ENCODE measurements around the gene CFAP53. TPM values are rescaled to one million over a fixed set of nuclear protein-coding genes. Genes with fewer than 3 reads are reported as not detected.

CFAP53 gene
- total and polyA plus RNA-seq, 7 experiments from 2014 or later: 0.09 to 1.8 (median 0.45) TPM; not detected in 1

GRCh38 chr18:50193796-50194630 is 72.3 kb downstream of the CFAP53 start:
- DNase-seq: peak in 1 of 9 donors; percentile 8
- intact Hi-C loops (cut with micrococcal nuclease): loop anchor here (2.0 to 10.0 kb wide), 3 partner anchors 185 to 683 kb away; no protein-coding TSS in a partner anchor
- Mint-ChIP-seq H3K27ac (no peak overlapping the region), H3K36me3 (peaks cover 0 to 8% (median 0%) of the 10 kb centered on the region in 5 donors), H3K27me3 (peaks cover 62 to 78% (median 75%) of the 10 kb centered on the region in 5 donors), H3K9me3 (peaks cover 0 to 2% (median 0%) of the 10 kb centered on the region in 11 donors), H3K4me3 (peak overlapping the region; percentile 28 to 81 (median 62)), H3K4me1 (peaks cover 6 to 20% (median 17%) of the 10 kb centered on the region in 7 donors)
- Histone ChIP-seq H3K9me3 (ENCODE audit: control insufficient read depth in 2 of 3, low read length in 3 of 3) (no peaks in the 10 kb centered on the region), H3K27me3 (ENCODE audit: control insufficient read depth in 2 of 2, insufficient read depth in 2 of 2, low read length in 2 of 2) (peaks cover 0 to 18% of the 10 kb centered on the region in 2 donors), H3K36me3 (ENCODE audit: control insufficient read depth in 2 of 3, insufficient read depth in 3 of 3, low read length in 3 of 3) (no peaks in the 10 kb centered on the region), H3K4me3 (ENCODE audit: low read length) (no peak overlapping the region), H3K27ac (ENCODE audit: low read depth, low read length) (no peak overlapping the region), H3K4me1 (ENCODE audit: control insufficient read depth in 2 of 2, insufficient read depth in 2 of 2, low read length in 2 of 2) (peaks cover 0 to 5% of the 10 kb centered on the region in 2 donors)
- POLR2A ChIA-PET: no interaction called here
- CTCF ChIA-PET: no interaction called here
- no peak for ATAC-seq

GRCh38 chr18:50192995-50193795 is 73.1 kb downstream of the CFAP53 start:
- H3K4me3 Mint-ChIP-seq: peak overlapping the region in 9 of 10 donors; percentile 43 to 81 (median 63)

DNA sequence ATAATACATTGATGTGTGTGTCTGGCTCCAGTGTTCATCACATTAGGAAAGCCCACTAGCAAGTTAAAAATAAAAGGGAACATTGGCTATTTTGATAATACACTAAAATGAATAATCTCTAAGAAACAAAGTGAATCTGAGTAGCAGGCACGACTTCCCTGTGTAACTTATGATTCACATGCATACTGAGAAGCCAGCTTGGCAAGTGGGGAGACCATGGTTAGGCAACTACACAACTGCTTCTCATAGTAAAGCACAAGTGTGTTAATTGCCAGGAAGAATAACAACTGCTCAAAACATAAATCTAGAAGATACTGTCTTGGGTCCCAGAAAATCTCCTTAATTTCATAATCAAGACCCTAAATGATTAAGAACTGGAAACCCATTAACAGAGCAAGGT is 75.4 kb downstream of the CFAP53 start:
- no peaks in the 10 kb centered on the region for H3K9me3 ChIP-seq (ENCODE audit: control insufficient read depth in 2 of 3, low read length in 3 of 3)
- POLR2A ChIA-PET: no interaction called here
- no peaks in the 10 kb centered on the region for H3K36me3 ChIP-seq (ENCODE audit: control insufficient read depth in 2 of 3, insufficient read depth in 3 of 3, low read length in 3 of 3)
- Mint-ChIP-seq H3K4me3 (no peak overlapping the region), H3K9me3 (peaks cover 0 to 2% (median 0%) of the 10 kb centered on the region in 11 donors), H3K27me3 (peaks cover 49 to 66% (median 59%) of the 10 kb centered on the region in 5 donors), H3K27ac (no peak overlapping the region), H3K36me3 (peaks cover 0 to 3% (median 0%) of the 10 kb centered on the region in 5 donors), H3K4me1 (peaks cover 6 to 17% (median 15%) of the 10 kb centered on the region in 7 donors)
- no peak overlapping the region for H3K27ac ChIP-seq (ENCODE audit: low read depth, low read length)
- CTCF ChIA-PET: interaction anchor here (0.5 kb wide), 1 partner anchor 166 kb away, joined by 4 read pairs; no protein-coding TSS in a partner anchor
- peaks cover 0 to 5% of the 10 kb centered on the region in 2 donors for H3K4me1 ChIP-seq (ENCODE audit: control insufficient read depth in 2 of 2, insufficient read depth in 2 of 2, low read length in 2 of 2)
- H3K27me3 ChIP-seq (ENCODE audit: control insufficient read depth in 2 of 2, insufficient read depth in 2 of 2, low read length in 2 of 2): peaks cover 0 to 8% of the 10 kb centered on the region in 2 donors
- no peak for ATAC-seq
- DNase-seq: no peak
- H3K4me3 ChIP-seq (ENCODE audit: low read length): no peak overlapping the region
- intact Hi-C loops (cut with micrococcal nuclease): loop anchor here in 1 of 2 donors (10.0 kb wide), 1 partner anchor 676 kb away; no protein-coding TSS in a partner anchor

More at GRCh38 chr18:50192995-50193795, 73.1 kb downstream of the CFAP53 start:
- Histone ChIP-seq H3K4me1 (ENCODE audit: control insufficient read depth in 2 of 2, insufficient read depth in 2 of 2, low read length in 2 of 2) (peaks cover 0 to 5% of the 10 kb centered on the region in 2 donors), H3K27ac (ENCODE audit: low read depth, low read length) (no peak overlapping the region), H3K9me3 (ENCODE audit: control insufficient read depth in 2 of 3, low read length in 3 of 3) (no peaks in the 10 kb centered on the region), H3K4me3 (ENCODE audit: low read length) (no peak overlapping the region), H3K27me3 (ENCODE audit: control insufficient read depth in 2 of 2, insufficient read depth in 2 of 2, low read length in 2 of 2) (peaks cover 0 to 18% of the 10 kb centered on the region in 2 donors), H3K36me3 (ENCODE audit: control insufficient read depth in 2 of 3, insufficient read depth in 3 of 3, low read length in 3 of 3) (no peaks in the 10 kb centered on the region)
- Mint-ChIP-seq H3K27me3 (peaks cover 58 to 78% (median 75%) of the 10 kb centered on the region in 5 donors), H3K4me1 (peaks cover 6 to 20% (median 17%) of the 10 kb centered on the region in 7 donors), H3K36me3 (peaks cover 0 to 8% (median 0%) of the 10 kb centered on the region in 5 donors), H3K27ac (no peak overlapping the region), H3K9me3 (peaks cover 0 to 2% (median 0%) of the 10 kb centered on the region in 11 donors)
- DNase-seq (no peak), ATAC-seq (no peak)
- ChIA-PET POLR2A (no interaction called here), CTCF (interaction anchor here (0.5 kb wide), 1 partner anchor 158 kb away, joined by 3 read pairs; no protein-coding TSS in a partner anchor)
- intact Hi-C loops (cut with micrococcal nuclease): loop anchor here in 1 of 2 donors (10.0 kb wide), 1 partner anchor 678 kb away; no protein-coding TSS in a partner anchor

DNA sequence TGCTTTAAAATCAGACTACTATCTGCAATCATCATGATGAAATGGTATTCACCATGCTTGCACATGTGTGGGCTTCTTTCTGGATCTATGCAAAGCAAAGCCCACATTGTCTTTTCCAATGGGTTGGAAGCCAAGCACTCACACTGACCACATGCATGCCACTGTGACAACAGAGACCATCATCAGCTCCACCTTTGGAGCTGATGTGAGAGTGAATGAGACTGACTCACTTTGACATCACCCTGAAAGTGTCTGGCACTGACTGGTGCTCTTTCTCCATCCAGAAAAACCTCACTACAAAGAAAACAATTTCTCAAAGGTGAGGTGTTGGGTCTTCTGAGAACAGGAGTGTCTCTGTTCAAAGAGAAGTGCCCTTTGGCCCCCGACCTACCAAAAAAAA is 76.1 kb downstream of the CFAP53 start:
- Mint-ChIP-seq H3K27me3 (peaks cover 46 to 61% (median 55%) of the 10 kb centered on the region in 5 donors), H3K36me3 (no peaks in the 10 kb centered on the region), H3K9me3 (peaks cover 0 to 2% (median 0%) of the 10 kb centered on the region in 11 donors), H3K4me3 (no peak overlapping the region), H3K27ac (no peak overlapping the region), H3K4me1 (peaks cover 4 to 12% (median 9%) of the 10 kb centered on the region in 7 donors)
- POLR2A ChIA-PET: no interaction called here
- ATAC-seq (no peak), DNase-seq (no peak)
- H3K27me3 ChIP-seq (ENCODE audit: control insufficient read depth in 2 of 2, insufficient read depth in 2 of 2, low read length in 2 of 2): peaks cover 0 to under 1% of the 10 kb centered on the region in 2 donors
- no peaks in the 10 kb centered on the region for H3K36me3 ChIP-seq (ENCODE audit: control insufficient read depth in 2 of 3, insufficient read depth in 3 of 3, low read length in 3 of 3)
- H3K4me1 ChIP-seq (ENCODE audit: control insufficient read depth in 2 of 2, insufficient read depth in 2 of 2, low read length in 2 of 2): peaks cover 0 to under 1% of the 10 kb centered on the region in 2 donors
- no peaks in the 10 kb centered on the region for H3K9me3 ChIP-seq (ENCODE audit: control insufficient read depth in 2 of 3, low read length in 3 of 3)
- H3K4me3 ChIP-seq (ENCODE audit: low read length): no peak overlapping the region
- CTCF ChIA-PET: interaction anchor here (0.5 kb wide), 1 partner anchor 167 kb away, joined by 4 read pairs; no protein-coding TSS in a partner anchor
- intact Hi-C loops (cut with micrococcal nuclease): loop anchor here in 1 of 2 donors (10.0 kb wide), 1 partner anchor 675 kb away; no protein-coding TSS in a partner anchor
- no peak overlapping the region for H3K27ac ChIP-seq (ENCODE audit: low read depth, low read length)

GRCh38 chr18:50189160-50189559 is 77.1 kb downstream of the CFAP53 start:
- Mint-ChIP-seq H3K27me3 (peaks cover 53 to 63% (median 58%) of the 10 kb centered on the region in 5 donors), H3K4me3 (no peak overlapping the region), H3K36me3 (no peaks in the 10 kb centered on the region), H3K27ac (no peak overlapping the region), H3K4me1 (peaks cover 4 to 12% (median 8%) of the 10 kb centered on the region in 7 donors), H3K9me3 (peaks cover 0 to 2% (median 0%) of the 10 kb centered on the region in 11 donors)
- CTCF ChIA-PET: no interaction called here
- no peak overlapping the region for H3K4me3 ChIP-seq (ENCODE audit: low read length)
- intact Hi-C loops (cut with micrococcal nuclease): loop anchor here in 1 of 2 donors (10.0 kb wide), 1 partner anchor 166 kb away; no protein-coding TSS in a partner anchor
- no peaks in the 10 kb centered on the region for H3K27me3 ChIP-seq (ENCODE audit: control insufficient read depth in 2 of 2, insufficient read depth in 2 of 2, low read length in 2 of 2)
- H3K27ac ChIP-seq (ENCODE audit: low read depth, low read length): no peak overlapping the region
- no peaks in the 10 kb centered on the region for H3K9me3 ChIP-seq (ENCODE audit: control insufficient read depth in 2 of 3, low read length in 3 of 3)
- DNase-seq (no peak), ATAC-seq (no peak)
- POLR2A ChIA-PET: no interaction called here
- no peaks in the 10 kb centered on the region for H3K36me3 ChIP-seq (ENCODE audit: control insufficient read depth in 2 of 3, insufficient read depth in 3 of 3, low read length in 3 of 3)
- H3K4me1 ChIP-seq (ENCODE audit: control insufficient read depth in 2 of 2, insufficient read depth in 2 of 2, low read length in 2 of 2): no peaks in the 10 kb centered on the region

- Histone ChIP-seq H3K36me3 (ENCODE audit: control insufficient read depth in 2 of 3, insufficient read depth in 3 of 3, low read length in 3 of 3) (no peaks in the 10 kb centered on the region), H3K4me1 (ENCODE audit: control insufficient read depth in 2 of 2, insufficient read depth in 2 of 2, low read length in 2 of 2) (no peaks in the 10 kb centered on the region), H3K9me3 (ENCODE audit: control insufficient read depth in 2 of 3, low read length in 3 of 3) (no peaks in the 10 kb centered on the region), H3K27ac (ENCODE audit: low read depth, low read length) (no peak overlapping the region), H3K27me3 (ENCODE audit: control insufficient read depth in 2 of 2, insufficient read depth in 2 of 2, low read length in 2 of 2) (no peaks in the 10 kb centered on the region), H3K4me3 (ENCODE audit: low read length) (no peak overlapping the region)
- CTCF ChIA-PET: no interaction called here
- H3K4me1 Mint-ChIP-seq: peaks cover 0 to 12% (median 4%) of the 10 kb centered on the region in 7 donors
- no peaks in the 10 kb centered on the region for H3K36me3 Mint-ChIP-seq
- no peak overlapping the region for H3K4me3 Mint-ChIP-seq
- H3K27me3 Mint-ChIP-seq: peaks cover 54 to 64% (median 58%) of the 10 kb centered on the region in 5 donors
- DNase-seq (no peak), ATAC-seq (no peak)
- POLR2A ChIA-PET: no interaction called here
- H3K27ac Mint-ChIP-seq: no peak overlapping the region
- intact Hi-C loops (cut with micrococcal nuclease): loop anchor here in 1 of 2 donors (10.0 kb wide), 1 partner anchor 166 kb away; no protein-coding TSS in a partner anchor
- peaks cover 0 to 2% (median 0%) of the 10 kb centered on the region in 11 donors for H3K9me3 Mint-ChIP-seq
Observed at GRCh38 chr18:50188652-50189051, 77.6 kb downstream of the CFAP53 start.

All from naive thymus-derived CD4-positive, alpha-beta T cell (primary cell).